Psoas muscle (tissue), 8 donors: Measurements from ENCODE around the gene DGCR8. TPM values are rescaled to one million over a fixed set of nuclear protein-coding genes. Genes with fewer than 3 reads are reported as not detected.

Experiments used
- ATAC-seq, 4 donors: fragments of 200-7000 bp; cut with Tn5 transposase; one replicate each; pipeline ENCODE4 v1.9.1; 2020; ENCODE audit warnings: moderate library complexity in 3 of 4, mild to moderate bottlenecking in 2 of 4
- DNase-seq, 2 donors: peaks; one replicate each; pipeline ENCODE4 v3.0.0-alpha.2; 2020
- H3K27ac ChIP-seq: fragments of 200-600 bp; one replicate; pipeline ENCODE4 v1.8.0; 2022
- H3K27me3 ChIP-seq, 3 donors: fragments of 200-600 bp in 1 of 3; one replicate each; pipeline versions ENCODE4 v1.6.1 to v1.8.0; 2013 to 2022; ENCODE audit warnings: low read length in 2 of 3, mild to moderate bottlenecking in 2 of 3, moderate library complexity in 1 of 3; ENCODE audit not compliant: insufficient read depth in 3 of 3
- H3K36me3 ChIP-seq, 2 donors: fragments of 200-600 bp in 1 of 2; one replicate each; pipeline versions ENCODE4 v1.6.1 to v1.8.0; 2013 to 2022; ENCODE audit warnings: low read depth in 1 of 2, mild to moderate bottlenecking in 1 of 2, moderate library complexity in 1 of 2; ENCODE audit not compliant: insufficient read depth in 1 of 2
- H3K4me1 ChIP-seq: fragments of 200-600 bp; one replicate; pipeline ENCODE4 v1.8.0; 2022
- H3K4me3 ChIP-seq: fragments of 200-600 bp; one replicate; pipeline ENCODE4 v1.8.0; 2022; ENCODE audit warnings: mild to moderate bottlenecking
- H3K9me3 ChIP-seq: fragments of 200-600 bp; one replicate; pipeline ENCODE4 v1.8.0; 2022
- WGBS, 3 donors: extraction: QIAGEN DNeasy Blood & Tissue Kit; methylation state at CpG; one replicate each; pipeline versions ENCODE4 v1.1.6 to v1.1.7; 2013; 5-methylcytosine and 5-hydroxymethylcytosine counted together
- intact Hi-C, 2 donors: fragments of 100-400 bp; cut with DNase I; formaldehyde crosslinking; loops; one replicate each; pipeline versions ENCODE4 v1.11.0 to v1.14.2; 2022
- polyA plus RNA-seq, 3 donors: library from polyadenylated mRNA; stranded (reverse); fragments of 200-250 nt; gene quantifications; one replicate each; pipeline ENCODE4 v1.2.3, GENCODE V29; 2013
- total RNA-seq, 4 donors: library from RNA; stranded (reverse); fragmentation: NEBNext Ultra II Directional in 2 of 4; extraction: Animal tissue kit (Norgen Biotek cat#: 25700) in 2 of 4; gene quantifications; one replicate each; pipeline versions ENCODE4 v1.2.1 to v1.2.4, GENCODE V29; 2021 to 2023
- TF ChIP-seq, protein P1 (sequence below): fragments of 200-600 bp; IDR thresholded peaks from one replicate; pipeline ENCODE4 v1.8.0; 2022; ENCODE audit warnings: antibody characterized with exemption
- donor health status: healthy with polysubstance abuse.
- donor health status: DM: no; HTN: no; CAD: no; lungs with moderate emphysema.
- donor health status: Bipolar disorder and iron deficiency.
- donor health status: healthy.
- donor health status: DM: yes; HTN: yes; CAD: no.
- donor health status: DM: no; HTN: no; CAD: no.
- donor health status: DM: no; HTN: no; CAD: no.
- donor health status: DM: yes; HTN: yes; CAD: no.

DGCR8 gene
- total and polyA plus RNA-seq, 7 donors, result 10.5 to 21.5 (median 15.3) TPM

DNA sequence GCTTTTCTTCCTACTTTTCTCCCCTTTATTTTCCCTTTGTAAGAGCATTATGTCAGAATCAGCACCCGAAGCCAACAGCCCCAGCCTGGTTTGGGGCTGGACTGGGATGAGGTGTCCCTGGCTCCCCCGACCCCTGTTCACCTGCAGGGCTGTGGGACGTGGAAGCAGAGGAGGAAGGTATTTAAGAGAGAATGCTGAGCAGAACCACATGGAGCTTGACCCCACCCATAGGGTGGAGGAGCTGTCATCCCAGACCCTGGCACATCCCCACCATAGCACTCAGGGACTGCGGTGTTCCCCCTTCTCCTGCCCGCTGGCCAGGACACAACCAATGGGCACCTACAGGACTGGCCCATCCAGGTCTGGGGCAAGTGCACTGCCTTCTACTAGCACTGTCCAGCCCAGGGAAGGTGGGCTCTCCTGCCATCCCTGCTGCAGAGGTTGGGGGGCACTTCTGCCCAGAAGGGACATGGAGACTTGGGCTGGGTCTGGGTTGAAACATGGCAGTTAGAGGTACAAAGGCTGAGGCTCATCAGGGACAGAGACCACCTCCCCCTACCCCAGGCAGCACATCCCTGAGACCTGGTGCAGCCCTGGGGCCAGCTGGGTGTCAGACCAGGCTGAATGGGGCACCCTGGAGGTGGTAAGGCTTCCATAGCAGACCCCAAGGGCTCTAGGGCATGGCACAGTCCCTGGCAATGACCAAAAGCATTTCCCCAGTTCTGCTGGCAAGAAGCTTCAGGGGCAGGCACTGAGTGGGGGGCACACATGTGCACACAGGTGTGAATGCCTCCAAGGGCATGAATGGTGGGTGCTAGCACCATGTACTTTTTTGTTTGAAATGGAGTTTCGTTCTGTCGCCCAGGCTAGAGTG, 39.5 kb upstream of the DGCR8 start:
- DNase-seq, result no peak
- no peak overlapping the region for H3K4me3 ChIP-seq
- H3K4me1 ChIP-seq, result no peaks in the 10 kb centered on the region
- TF ChIP-seq, protein P1, sequence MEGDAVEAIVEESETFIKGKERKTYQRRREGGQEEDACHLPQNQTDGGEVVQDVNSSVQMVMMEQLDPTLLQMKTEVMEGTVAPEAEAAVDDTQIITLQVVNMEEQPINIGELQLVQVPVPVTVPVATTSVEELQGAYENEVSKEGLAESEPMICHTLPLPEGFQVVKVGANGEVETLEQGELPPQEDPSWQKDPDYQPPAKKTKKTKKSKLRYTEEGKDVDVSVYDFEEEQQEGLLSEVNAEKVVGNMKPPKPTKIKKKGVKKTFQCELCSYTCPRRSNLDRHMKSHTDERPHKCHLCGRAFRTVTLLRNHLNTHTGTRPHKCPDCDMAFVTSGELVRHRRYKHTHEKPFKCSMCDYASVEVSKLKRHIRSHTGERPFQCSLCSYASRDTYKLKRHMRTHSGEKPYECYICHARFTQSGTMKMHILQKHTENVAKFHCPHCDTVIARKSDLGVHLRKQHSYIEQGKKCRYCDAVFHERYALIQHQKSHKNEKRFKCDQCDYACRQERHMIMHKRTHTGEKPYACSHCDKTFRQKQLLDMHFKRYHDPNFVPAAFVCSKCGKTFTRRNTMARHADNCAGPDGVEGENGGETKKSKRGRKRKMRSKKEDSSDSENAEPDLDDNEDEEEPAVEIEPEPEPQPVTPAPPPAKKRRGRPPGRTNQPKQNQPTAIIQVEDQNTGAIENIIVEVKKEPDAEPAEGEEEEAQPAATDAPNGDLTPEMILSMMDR, result no peak
- H3K36me3 ChIP-seq, result peaks cover 0 to 86% of the 10 kb centered on the region in 2 donors
- intact Hi-C loops, result no loop called here
- no peaks in the 10 kb centered on the region for H3K27me3 ChIP-seq
- no peaks in the 10 kb centered on the region for H3K9me3 ChIP-seq
- no peak overlapping the region for H3K27ac ChIP-seq
- no peak for ATAC-seq
- 93% methylated on average over 6 to 7 of the region's 7 CpGs for WGBS, 3 donors

DNA sequence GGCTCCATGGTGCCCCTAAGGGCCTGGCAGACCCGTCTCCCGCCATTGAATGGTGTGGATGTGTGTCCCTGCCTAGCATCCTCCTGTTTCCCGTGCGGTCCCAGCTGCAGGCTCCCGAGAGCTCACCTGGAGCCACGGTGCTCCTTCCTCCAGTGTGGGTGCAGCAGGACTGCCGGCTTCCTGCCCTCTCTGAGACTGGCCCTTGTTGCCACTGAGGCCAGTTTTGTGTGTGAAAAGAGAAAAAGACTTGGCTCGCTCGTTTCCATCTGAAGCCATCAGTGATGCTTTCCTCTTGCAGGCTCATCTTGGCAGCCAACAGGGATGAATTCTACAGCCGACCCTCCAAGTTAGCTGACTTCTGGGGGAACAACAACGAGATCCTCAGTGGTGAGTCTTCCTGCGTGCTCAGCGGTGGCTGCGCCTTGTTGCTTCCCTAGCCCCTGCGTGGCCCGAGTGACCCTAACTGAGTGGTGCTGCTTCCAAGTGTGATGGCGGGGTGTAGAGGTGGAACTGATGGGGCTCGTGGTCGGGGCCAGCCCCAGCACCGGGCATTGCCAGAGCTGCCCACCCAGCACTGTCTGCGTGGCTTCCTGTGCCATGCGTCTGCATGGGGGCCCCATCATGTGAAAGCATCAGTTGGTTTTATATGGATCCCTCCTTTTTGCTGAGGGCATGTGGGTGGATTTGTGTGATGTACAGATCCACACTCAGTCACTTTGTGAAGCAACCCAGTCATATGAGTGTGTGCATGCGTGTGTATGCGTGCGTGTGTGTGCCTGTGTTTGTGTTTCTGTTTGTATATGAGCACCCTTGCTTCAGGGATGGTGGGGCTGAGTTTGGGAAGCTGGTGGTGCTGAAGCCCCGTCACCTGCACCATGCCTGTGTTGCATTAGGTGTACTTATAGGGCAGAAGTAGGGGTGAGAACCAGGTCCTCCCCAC, 36.7 kb upstream of the DGCR8 start:
- 89 to 92% (median 91%) methylated on average over 26 of the region's 26 CpGs for WGBS, 3 donors
- DNase-seq, result no peak
- Histone ChIP-seq H3K4me3 (no peak overlapping the region), H3K27me3 (no peaks in the 10 kb centered on the region), H3K4me1 (no peaks in the 10 kb centered on the region), H3K27ac (no peak overlapping the region), H3K36me3 (peaks cover 0 to 79% of the 10 kb centered on the region in 2 donors), H3K9me3 (no peaks in the 10 kb centered on the region)
- TF ChIP-seq, protein P1, result no peak
- intact Hi-C loops, result no loop called here
- ATAC-seq, result no peak

DNA sequence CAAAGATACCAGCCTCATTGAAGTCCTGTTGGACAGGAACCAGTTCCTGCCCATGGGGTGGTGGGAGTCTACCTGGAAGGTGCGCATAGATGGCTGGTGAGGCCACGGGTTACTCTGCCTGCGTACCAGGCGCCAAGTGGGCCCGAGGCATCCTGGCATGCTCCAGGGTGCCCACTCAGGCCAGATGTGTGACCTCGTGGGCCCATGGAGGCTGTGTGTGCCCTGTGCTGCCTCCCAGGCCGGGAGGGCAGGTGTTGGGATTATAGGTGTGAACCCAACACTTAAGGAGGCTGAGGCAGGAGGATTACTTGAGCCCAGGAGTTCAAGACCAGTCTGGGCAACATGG, 36.1 kb upstream of the DGCR8 start:
- DNase-seq, result no peak
- no peaks in the 10 kb centered on the region for H3K9me3 ChIP-seq
- TF ChIP-seq, protein P1, result no peak
- intact Hi-C loops, result no loop called here
- H3K4me1 ChIP-seq, result no peaks in the 10 kb centered on the region
- peaks cover 0 to 77% of the 10 kb centered on the region in 2 donors for H3K36me3 ChIP-seq
- ATAC-seq, result no peak
- H3K4me3 ChIP-seq, result no peak overlapping the region
- H3K27ac ChIP-seq, result no peak overlapping the region
- H3K27me3 ChIP-seq, result no peaks in the 10 kb centered on the region
- WGBS, 3 donors, result 82 to 92% (median 91%) methylated on average over 7 of the region's 7 CpGs

DNA sequence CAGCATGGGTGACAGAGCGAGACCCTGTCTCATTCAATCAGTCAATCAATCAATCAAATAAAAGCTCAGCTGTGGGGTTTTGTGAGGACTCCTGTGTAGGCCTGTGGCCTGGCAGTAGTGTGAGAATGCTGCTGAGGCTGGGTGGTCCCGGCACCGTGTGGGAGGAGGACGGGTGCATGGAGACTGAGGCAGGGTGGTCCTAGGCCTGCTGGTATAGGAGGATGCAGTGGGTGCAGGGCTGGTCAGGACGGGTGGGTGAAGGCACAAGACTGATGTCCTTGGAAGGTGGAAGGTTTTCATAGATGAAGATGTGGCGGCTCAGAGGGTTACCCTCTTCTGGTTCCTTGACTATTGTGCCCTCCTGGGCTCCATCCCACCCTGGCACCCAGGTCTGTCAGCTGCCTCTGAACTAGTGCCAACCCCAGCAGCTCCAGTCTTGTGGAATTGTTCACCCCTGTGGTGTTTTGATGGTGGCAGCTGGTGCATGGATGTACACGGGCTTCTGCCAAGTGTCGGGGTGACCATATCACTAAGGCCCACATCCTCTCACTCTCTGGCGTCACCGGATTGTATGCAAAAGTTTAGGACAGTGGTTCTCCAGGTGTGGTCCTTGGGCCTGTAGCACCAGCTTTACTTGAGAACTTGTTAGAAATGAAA, 35.4 kb upstream of the DGCR8 start:
- ATAC-seq (peak in 3 of 4 donors; percentile 22 to 52 (median 46)), DNase-seq (no peak)
- Histone ChIP-seq H3K9me3 (no peaks in the 10 kb centered on the region), H3K27me3 (no peaks in the 10 kb centered on the region), H3K4me3 (no peak overlapping the region), H3K27ac (no peak overlapping the region), H3K4me1 (no peaks in the 10 kb centered on the region), H3K36me3 (peaks cover 0 to 75% of the 10 kb centered on the region in 2 donors)
- intact Hi-C loops, result no loop called here
- TF ChIP-seq, protein P1, result no peak
- WGBS, 3 donors, result 56 to 70% (median 64%) methylated on average over 10 of the region's 10 CpGs
